Measurements from ENCODE around the gene SORCS1.

DNA sequence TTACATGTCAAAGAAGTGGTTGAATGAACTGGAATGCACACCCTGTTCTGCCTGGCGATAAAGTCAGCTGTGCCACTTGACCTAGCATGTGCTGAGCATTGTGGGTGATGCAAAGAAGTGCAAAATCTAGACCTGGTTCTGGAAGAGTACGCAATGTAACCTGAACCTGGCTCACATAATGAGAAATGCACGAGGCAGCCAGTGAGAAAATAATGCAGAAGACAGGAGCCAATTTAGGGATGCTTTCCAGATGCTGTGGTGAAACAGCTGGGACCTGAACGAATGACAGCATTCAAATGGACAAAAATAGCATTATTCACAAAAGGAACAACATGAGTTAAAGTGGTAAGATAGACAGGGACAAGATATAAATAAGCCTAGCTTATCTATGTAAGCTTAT, 402.6 kb downstream of the SORCS1 start:
- TF ChIP-seq POLR2A (IDR thresholded peaks at IDR 0.05) (no peak), EP300 (IDR thresholded peaks at IDR 0.05) (no peak)

Data from tibial nerve (tissue), 3 donors.